ACC112 (cell line): ENCODE data around the gene HCFC1.

Experiments
- H2AFZ ChIP-seq: fragments of 200-600 bp; sonication (generic); one replicate; pipeline ENCODE4 v1.6.0; 2017; ENCODE audit warnings: antibody characterized with exemption, low read length; ENCODE audit not compliant: unreplicated experiment
- H3K27ac ChIP-seq: fragments of 200-600 bp; sonication (generic); 2 replicates; pipeline ENCODE4 v1.5.1; 2014; ENCODE audit warnings: low read depth, mild to moderate bottlenecking, antibody characterized with exemption, low read length, moderate library complexity
- H3K27me3 ChIP-seq: fragments of 200-600 bp; sonication (generic); 2 replicates; pipeline ENCODE4 v1.6.1; 2014; ENCODE audit warnings: mild to moderate bottlenecking, antibody characterized with exemption, low read length, moderate library complexity, mixed read lengths; ENCODE audit not compliant: insufficient read depth
- H3K36me3 ChIP-seq: fragments of 200-600 bp; sonication (generic); 2 replicates; pipeline ENCODE4 v1.6.1; 2016; ENCODE audit warnings: mild to moderate bottlenecking, antibody characterized with exemption, low read length, moderate library complexity, mixed read lengths; ENCODE audit not compliant: insufficient read depth
- H3K4me1 ChIP-seq: fragments of 200-600 bp; sonication (generic); one replicate; pipeline ENCODE4 v1.6.1; 2016; ENCODE audit warnings: low read length, mixed read lengths; ENCODE audit not compliant: insufficient read depth, unreplicated experiment, control insufficient read depth
- H3K4me3 ChIP-seq: fragments of 200-600 bp; sonication (generic); 2 replicates; pipeline ENCODE4 v1.5.1; 2014; ENCODE audit warnings: mild to moderate bottlenecking, low read depth, low read length
- H3K79me2 ChIP-seq: fragments of 200-600 bp; sonication (generic); one replicate; pipeline ENCODE4 v1.6.0; 2016; ENCODE audit warnings: low read length; ENCODE audit not compliant: control insufficient read depth, unreplicated experiment, insufficient read depth

The HCFC1 gene

GRCh38 chrX:154015581-154016264 lies 44.1 kb upstream of the HCFC1 start:
- H3K27ac ChIP-seq, result no peak overlapping the region
- H3K4me1 ChIP-seq, result peaks cover 15% of the 10 kb centered on the region
- H3K27me3 ChIP-seq, result no peaks in the 10 kb centered on the region
- H3K79me2 ChIP-seq, result peaks cover 32% of the 10 kb centered on the region
- H2AFZ ChIP-seq, result no peak overlapping the region
- H3K36me3 ChIP-seq, result no peaks in the 10 kb centered on the region
- H3K4me3 ChIP-seq, result no peak overlapping the region

- H3K27me3 ChIP-seq, result no peaks in the 10 kb centered on the region
- H3K36me3 ChIP-seq, result no peaks in the 10 kb centered on the region
- no peak overlapping the region for H3K4me3 ChIP-seq
- no peak overlapping the region for H3K27ac ChIP-seq
- no peak overlapping the region for H2AFZ ChIP-seq
- peaks cover 32% of the 10 kb centered on the region for H3K79me2 ChIP-seq
- H3K4me1 ChIP-seq, result peaks cover 14% of the 10 kb centered on the region
Measured at GRCh38 chrX:154014429-154015380, 43.1 kb upstream of the HCFC1 start.

GRCh38 chrX:154013614-154014360 lies 42.2 kb upstream of the HCFC1 start:
- Histone ChIP-seq H3K79me2 (peaks cover 24% of the 10 kb centered on the region), H3K36me3 (no peaks in the 10 kb centered on the region), H3K27me3 (no peaks in the 10 kb centered on the region), H3K27ac (no peak overlapping the region), H3K4me1 (peaks cover 14% of the 10 kb centered on the region), H2AFZ (no peak overlapping the region), H3K4me3 (no peak overlapping the region)

- Histone ChIP-seq H3K27ac (no peak overlapping the region), H3K79me2 (peaks cover 16% of the 10 kb centered on the region)
Measured at GRCh38 chrX:154013001-154013421, 41.4 kb upstream of the HCFC1 start.

GRCh38 chrX:154012336-154012991 lies 40.8 kb upstream of the HCFC1 start:
- H3K36me3 ChIP-seq, result no peaks in the 10 kb centered on the region
- no peak overlapping the region for H3K27ac ChIP-seq
- H3K27me3 ChIP-seq, result no peaks in the 10 kb centered on the region
- H3K79me2 ChIP-seq, result peaks cover 13% of the 10 kb centered on the region
- peaks cover 6% of the 10 kb centered on the region for H3K4me1 ChIP-seq
- no peak overlapping the region for H3K4me3 ChIP-seq
- no peak overlapping the region for H2AFZ ChIP-seq

More at GRCh38 chrX:154013001-154013421, 41.4 kb upstream of the HCFC1 start:
- no peak overlapping the region for H3K4me3 ChIP-seq
- no peaks in the 10 kb centered on the region for H3K27me3 ChIP-seq
- H2AFZ ChIP-seq, result no peak overlapping the region
- H3K4me1 ChIP-seq, result peaks cover 10% of the 10 kb centered on the region
- H3K36me3 ChIP-seq, result no peaks in the 10 kb centered on the region

DNA sequence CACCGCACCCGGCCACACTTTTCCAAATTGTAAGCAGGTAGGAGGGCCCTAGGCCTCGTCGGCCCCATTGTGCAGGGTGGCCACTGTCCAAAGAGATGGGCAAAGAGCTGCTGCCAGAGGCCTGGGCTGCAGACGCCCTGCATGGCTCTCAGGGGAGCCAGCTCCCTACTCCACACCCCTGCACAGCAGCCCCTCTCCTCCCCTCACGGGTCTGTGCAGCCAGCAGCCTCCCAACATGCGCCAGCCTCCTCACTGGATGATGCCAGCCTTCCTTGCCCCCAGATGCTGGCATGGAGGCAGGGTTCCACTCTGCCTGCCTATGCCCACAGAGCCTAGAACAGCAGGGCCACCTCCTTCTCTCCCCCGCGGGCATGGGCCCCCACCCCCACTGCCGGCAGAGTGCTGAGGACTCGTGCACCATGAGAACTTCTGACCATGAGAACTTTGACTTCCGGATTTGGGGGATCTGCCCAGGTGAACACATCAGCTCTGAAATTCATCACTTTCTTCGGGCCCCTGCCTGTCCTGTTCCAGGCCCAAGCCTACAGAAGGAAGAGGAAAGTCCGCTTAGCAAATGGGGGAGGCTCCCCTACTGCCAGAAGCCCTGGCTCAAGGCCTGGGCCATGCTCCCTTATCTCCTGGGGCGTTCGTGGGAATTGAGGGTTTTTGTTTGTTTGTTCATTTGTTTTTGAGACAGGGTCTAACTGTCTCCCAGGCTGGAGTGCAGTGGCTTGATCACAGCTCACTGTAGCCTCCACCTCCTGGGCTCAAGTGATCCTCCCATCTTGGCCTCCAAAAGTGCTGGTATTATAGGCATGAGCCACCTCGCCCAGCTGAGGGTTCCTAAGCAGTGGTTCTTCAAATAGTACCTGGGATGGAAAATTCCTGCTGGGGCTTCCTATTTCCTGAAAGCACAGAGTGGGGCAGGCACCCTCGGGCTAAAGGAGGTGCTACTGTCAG lies 40.0 kb upstream of the HCFC1 start:
- Histone ChIP-seq H3K27me3 (no peaks in the 10 kb centered on the region), H2AFZ (no peak overlapping the region), H3K4me1 (peaks cover 6% of the 10 kb centered on the region), H3K79me2 (peaks cover 8% of the 10 kb centered on the region), H3K4me3 (no peak overlapping the region), H3K36me3 (no peaks in the 10 kb centered on the region), H3K27ac (no peak overlapping the region)

- Histone ChIP-seq H3K36me3 (no peaks in the 10 kb centered on the region), H3K4me1 (peaks cover 6% of the 10 kb centered on the region)
Measured at GRCh38 chrX:154010330-154011087, 38.9 kb upstream of the HCFC1 start.

GRCh38 chrX:154008521-154008920 lies 36.9 kb upstream of the HCFC1 start:
- Histone ChIP-seq H2AFZ (no peak overlapping the region), H3K4me3 (no peak overlapping the region), H3K79me2 (no peaks in the 10 kb centered on the region), H3K27me3 (no peaks in the 10 kb centered on the region), H3K4me1 (peaks cover 6% of the 10 kb centered on the region), H3K27ac (no peak overlapping the region), H3K36me3 (no peaks in the 10 kb centered on the region)

More at GRCh38 chrX:154010330-154011087, 38.9 kb upstream of the HCFC1 start:
- H3K27ac ChIP-seq, result peak overlapping the region; percentile 79
- H2AFZ ChIP-seq, result no peak overlapping the region
- no peaks in the 10 kb centered on the region for H3K79me2 ChIP-seq
- H3K4me3 ChIP-seq, result no peak overlapping the region
- H3K27me3 ChIP-seq, result no peaks in the 10 kb centered on the region

GRCh38 chrX:154006947-154007346 lies 35.3 kb upstream of the HCFC1 start:
- H3K27me3 ChIP-seq, result no peaks in the 10 kb centered on the region
- H3K36me3 ChIP-seq, result no peaks in the 10 kb centered on the region
- no peaks in the 10 kb centered on the region for H3K79me2 ChIP-seq
- peaks cover 9% of the 10 kb centered on the region for H3K4me1 ChIP-seq
- H3K27ac ChIP-seq, result no peak overlapping the region
- H2AFZ ChIP-seq, result no peak overlapping the region
- no peak overlapping the region for H3K4me3 ChIP-seq
